NK-92 (cell line): ENCODE results near the gene LRGUK.

Experiments used
- DNase-seq: peaks from one replicate; lab custom pipeline; 2025; ENCODE audit not compliant: unreplicated experiment; lab: John Stamatoyannopoulos, UW

LRGUK gene

DNA sequence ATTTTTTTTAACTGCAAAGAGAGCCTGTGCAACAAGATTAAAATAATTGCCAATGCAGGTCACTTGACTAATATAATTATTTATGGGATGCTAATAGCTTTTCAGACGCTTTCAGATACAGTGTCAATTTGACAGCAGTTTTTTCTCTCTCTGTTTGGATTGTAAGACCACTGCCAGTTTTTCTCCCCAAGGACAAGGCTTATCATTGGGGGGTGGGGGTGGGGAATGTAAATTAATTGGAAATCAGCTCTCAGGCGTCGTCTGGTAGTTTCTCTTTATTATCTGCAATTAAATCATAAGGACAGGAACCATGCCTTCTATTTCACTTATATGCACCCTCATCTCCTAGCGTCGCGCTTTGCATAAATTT is 559 bp upstream of the LRGUK start:
- DNase-seq, result no peak

DNA sequence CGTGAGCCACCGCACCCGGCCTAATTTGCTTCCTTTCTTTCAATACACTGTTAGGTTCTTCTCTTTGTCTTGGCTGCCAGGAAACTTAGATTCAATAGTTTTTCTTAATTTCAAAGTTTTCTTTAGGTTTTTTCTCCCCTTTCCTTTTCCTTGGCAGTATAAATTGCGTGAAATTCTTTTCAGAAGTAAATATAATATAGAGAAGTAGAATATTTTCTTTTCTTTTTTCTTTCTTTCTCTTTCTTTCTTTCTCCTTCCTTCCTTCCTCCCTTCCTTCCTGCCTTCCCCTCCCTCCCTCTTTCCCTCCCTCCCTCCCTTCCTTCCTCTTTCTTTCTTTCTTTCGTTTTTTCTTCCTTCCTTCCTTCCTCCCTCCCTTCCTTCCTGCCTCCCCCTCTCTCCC is 1.7 kb downstream of the LRGUK start:
- no peak for DNase-seq

DNA sequence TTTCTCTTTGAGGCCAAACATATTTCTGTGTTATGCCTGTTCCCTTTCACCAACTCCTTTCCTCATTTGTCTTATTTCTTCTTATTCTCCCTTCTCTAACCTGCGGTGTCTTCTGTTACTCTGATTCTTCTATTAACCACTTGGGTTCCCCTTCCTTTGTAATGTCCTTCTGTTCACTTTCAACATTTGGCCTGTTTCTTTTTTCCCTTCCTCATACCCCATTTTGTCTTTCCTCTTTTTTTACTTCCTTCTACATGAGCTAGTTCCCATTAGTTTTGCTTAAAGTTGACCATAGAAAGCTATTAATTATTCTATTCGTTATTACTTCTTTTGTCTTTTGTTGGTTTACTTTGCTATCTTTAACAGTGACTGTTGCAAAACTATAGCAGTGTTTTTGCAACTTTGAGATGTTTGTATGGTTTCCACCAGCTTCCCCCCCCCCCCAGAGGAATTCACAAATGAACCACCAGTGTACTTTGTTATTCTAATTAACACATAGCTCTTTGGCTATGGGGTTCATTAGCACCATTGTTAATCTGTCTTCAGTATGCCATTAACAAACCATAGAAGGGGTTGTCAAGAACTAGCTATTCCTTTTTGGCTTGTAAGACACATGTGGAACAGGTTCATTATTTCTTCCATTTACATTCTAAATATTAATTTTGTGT is 2.9 kb downstream of the LRGUK start:
- DNase-seq, result no peak

DNA sequence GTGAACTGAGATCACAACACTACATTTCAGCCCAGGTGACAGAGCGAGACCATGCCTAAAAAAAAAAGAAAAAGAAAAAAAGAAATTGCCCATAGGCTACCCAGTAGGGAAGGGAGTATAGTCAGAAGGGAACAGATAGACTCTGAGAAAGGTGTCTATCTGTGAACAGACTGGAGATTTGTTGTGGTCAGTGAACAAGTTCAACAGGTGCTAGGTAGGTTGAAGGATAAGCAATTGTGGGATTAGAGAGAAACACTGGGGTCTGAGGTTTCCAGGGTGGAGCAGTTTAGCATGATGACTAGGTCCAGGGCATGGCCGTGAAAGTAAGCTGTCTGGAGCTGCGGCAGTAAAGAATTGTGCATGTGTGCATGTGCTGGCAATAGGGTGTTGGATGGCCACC is 6.9 kb downstream of the LRGUK start:
- DNase-seq, result no peak

DNA sequence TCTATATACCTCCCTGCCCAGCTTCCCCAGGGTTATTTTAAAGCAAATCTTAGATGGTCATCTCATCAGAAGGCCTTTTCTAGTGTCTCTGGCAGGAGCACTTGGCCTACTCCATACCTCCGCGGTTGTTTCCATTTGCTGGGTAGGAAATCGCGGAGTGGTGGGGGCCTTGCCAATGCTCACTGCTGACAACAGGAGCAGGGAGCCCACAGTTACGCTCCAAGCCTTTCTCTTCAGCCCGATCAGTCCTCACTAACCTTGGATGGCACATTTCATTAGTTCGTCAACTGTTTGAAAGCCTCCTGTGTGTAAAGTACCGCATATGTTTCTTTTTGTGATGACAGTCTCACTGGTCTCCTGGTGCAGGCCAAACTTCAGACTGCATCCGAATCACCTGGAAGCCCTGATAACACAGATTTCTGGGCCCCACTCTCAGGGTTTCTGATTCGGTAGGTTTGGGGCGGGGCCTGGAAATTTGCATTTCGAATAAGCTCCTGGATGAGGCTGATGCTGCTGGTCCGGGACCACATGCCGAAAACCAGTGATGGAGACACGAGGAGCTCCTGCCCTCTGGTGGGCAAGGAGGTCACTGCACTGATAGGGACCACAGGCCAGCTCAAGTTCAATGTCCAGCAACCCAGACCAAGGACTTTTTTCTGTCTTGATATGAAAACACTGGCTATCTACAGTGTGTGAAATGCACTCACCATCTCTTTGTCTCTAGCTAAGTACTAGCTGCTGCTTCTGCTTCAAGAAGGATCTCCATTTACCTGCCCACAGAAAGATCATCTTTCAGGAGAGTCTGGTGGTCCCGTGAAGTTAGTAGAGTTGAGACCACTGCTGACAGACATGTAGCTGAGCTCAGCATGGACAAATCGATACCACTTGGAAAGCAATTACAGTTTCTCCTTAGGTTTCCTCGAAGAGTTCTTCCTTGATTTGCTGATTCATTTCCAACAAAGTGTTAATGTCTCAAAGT is 14.0 kb downstream of the LRGUK start:
- no peak for DNase-seq

DNA sequence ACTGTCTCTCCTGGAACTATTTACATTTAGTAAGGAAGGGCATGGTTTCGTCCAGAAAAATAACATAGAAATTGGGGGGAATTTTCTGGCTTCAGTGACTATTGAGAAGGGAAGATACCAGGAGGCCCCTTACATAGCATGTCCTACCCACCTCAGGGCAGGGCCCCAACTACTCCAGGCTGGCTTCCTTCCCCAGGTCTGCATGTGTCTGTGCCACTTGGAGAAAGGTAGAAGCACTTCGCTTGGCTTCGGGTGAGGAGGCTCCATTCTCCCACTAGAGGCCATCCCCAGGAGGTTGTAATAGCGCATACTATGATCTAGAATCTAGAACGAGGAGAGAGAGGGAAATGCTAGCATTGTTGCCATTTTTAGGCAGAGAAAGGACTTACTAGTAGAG is 14.7 kb downstream of the LRGUK start:
- no peak for DNase-seq

DNA sequence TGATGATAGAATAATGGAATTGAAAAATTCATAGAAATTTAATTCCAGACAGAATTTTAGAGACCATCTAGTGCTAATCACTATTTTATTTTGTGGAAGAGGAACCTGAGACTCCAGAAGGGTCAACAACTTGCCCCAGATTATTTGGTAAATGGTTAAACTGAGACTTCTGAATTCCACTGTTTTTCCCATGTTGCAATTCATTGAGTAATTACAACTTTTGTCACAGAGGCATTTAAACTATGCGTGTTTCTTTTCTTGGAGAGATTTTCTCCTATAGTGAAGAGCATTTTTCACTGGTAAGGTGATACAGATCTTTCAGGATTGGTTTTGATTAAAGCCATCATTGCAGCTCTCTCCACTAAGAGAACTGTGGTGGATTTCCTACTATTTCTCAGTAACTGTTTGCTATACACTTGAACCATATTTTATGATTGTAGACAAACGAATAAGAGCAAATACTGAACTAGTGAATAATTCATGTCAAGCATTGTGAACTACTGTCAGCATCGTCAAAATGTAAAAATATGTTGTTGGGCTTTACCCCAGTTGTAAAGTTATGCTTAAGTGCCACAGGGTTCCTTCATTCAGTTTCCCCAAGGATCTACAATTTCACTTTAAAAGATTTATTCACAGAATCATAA is 26.5 kb downstream of the LRGUK start:
- no peak for DNase-seq

DNA sequence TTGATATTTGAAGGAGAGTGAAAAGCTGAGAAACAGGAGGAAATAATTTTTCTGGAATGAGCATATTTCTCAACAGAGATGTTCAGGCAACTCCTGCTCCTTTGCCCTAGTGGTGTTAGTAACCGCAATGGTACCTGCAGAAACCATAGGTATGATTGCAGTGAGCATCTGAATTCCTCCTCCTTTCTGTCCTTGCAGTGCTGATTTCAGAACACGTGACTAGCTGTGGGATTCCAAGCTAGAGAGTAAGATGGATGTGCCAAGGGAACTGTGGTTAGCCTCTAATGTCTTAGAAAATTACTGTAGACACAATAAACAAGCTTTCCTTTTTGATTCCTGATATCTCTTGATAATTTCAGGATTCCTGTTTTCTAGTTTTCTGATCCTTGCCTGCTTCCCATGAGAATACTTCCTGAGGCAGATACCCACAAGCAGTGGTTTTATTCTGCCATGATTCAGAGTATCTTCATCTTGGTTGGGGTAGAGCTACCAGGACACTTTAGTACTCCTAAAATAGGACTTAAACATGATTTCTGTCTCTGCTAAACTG is 27.5 kb downstream of the LRGUK start:
- no peak for DNase-seq

DNA sequence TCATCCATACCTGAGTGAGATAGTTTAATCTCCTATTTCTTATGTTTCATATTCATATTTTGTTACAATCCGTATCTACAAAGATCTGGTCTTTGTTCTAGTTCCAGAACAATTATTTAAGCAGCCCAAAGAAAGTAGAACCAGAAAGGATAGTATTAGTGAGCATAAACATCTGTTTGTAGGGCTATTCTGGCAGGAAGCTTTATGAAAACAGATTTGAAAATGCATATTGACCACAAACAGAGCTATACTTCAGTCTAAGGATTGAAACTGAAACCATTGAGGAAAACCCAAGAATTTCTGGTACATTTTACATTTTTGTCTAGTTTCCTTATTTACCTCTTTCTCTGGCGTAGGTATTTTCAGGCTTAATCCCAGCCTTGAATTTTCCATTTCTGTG is 28.1 kb downstream of the LRGUK start:
- no peak for DNase-seq

DNA sequence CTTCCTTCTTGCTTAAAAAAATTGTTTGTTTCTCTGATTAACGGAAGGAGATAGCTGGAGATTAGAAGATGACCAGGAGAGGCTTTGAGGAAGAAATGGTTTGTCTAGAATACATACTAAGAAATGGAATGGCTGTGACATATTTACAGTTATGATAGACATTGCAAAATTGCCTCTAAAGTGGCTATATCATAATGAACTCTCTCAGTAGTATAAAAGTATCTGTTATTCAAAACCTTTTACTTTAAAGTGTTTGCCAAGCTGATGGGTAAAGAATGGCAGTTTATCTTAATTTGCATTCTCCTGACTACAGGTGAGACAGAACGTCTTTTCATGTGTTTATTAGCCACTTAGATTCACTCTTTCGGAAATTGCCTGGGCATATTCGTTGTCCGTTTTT is 28.7 kb downstream of the LRGUK start:
- DNase-seq, result no peak

DNA sequence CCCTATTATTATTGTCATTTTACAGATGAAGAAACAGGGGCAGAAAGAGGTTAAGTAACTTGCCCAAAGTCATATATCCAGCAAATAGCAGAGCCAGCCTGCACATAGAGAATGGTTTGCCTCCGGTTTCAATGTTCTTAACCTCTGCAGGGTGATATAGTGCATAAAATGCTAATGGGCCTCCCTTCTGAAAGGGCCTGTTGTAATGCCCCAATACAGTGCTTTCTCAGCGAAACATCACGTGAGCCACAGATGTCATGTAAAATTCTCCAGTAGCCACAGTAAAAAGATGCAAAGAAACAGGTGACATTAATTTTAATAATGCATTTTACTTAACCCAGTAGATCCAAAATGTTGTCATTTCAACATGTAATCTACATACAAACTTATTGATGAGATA is 38.1 kb downstream of the LRGUK start:
- DNase-seq, result no peak

DNA sequence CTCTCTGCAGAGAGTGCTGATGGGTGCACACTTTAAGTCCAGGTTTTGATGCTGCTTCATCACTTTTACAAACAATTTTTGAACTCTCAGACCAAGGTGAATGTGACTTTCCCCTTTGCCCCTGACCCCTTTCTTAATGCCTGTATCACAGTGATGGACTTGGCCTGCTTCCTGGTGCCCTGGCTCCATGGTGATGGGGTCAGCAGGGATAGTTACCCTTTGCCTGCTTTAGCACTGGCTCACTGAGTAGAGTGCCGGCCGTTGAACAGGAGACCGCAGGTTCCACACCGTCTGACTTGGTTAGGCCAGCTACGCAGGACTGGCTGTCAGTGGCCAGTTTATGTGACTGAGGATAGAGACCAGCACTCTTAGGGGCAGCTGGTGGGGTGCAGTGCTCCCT is 40.1 kb downstream of the LRGUK start:
- DNase-seq, result no peak

DNA sequence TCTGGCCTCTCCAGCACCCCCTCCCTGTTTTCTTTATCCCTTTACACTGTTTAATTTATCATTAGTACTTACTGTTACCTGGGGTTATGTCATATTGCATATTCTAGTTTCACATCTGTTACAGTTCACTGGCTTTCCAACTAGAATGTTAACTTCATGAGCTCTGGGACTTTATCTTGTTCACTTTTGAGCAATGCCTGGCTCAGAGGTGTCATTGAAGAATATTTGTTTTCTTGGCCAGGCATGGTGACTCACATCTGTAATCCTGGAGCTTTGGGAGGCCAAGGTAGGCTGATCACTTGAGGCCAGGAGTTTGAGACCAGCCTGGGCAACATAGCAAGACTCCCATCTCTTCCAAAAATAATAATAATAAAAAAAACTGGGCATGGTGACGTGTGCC is 40.7 kb downstream of the LRGUK start:
- DNase-seq, result no peak

DNA sequence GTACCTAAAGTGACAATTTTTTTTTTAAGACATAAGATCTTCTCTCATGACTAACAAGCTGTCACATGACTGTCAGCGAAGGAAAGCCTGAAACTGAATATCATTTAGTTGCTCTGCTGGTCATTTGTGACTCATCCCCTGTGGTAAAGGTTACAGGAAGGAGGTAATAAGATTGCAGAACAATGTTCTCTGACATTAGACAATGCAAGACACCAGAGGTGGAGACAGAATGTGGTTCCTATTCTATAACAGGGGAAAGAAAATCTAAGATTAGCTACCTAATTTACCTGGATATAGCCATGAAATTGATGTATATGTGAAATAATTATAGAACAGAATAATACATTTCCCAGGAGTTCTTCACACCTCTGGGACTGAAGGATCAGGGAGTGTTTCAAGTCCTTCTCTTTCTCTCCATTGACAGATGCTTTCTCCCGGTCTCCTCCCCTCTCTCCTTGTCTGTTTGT is 47.7 kb downstream of the LRGUK start:
- no peak for DNase-seq

DNA sequence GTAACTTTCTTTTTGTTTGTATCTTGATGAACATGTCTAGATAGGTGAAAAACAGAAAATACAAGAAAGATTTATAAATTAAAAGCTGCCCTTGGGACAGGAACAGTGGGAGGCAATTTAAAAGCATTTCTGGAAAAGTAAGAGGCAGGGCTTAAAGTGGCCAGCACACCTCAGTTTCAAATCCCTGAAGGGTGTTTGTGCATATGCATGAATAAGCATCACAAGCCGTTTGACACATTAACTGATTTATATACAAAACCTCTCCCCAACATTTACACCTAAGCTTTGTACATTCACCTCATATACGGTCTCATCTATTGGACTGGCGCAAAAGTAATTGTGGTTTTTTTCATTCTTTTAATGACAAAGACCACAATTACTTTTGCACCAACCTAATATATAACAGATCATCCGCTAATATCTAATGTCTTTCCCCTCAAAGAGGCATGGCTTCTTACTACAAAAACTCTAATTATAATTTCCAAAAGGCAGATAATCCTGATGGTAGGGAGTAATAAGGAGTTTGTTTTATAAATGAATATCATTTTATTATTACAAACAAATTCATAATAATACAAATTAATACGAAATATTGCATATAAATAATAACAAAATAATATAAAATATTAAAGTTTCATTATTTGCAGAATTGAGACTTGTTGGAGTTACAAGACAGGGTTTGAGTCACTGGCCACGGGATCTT is 48.3 kb downstream of the LRGUK start:
- DNase-seq, result no peak

DNA sequence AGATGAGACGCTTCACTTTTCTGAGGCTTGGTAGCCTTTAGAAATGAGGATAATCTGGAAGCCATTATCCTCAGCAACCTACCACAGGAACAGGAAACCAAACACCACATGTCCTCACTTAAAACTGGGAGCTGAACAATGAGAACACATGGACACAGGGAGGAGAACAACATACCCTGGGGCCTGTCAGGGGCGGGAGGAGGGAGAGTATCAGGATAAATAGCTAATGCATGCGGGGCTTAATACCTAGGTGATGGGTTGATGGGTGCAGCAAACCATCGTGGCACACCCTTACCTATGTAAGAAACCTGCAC is 48.9 kb downstream of the LRGUK start:
- DNase-seq, result no peak

DNA sequence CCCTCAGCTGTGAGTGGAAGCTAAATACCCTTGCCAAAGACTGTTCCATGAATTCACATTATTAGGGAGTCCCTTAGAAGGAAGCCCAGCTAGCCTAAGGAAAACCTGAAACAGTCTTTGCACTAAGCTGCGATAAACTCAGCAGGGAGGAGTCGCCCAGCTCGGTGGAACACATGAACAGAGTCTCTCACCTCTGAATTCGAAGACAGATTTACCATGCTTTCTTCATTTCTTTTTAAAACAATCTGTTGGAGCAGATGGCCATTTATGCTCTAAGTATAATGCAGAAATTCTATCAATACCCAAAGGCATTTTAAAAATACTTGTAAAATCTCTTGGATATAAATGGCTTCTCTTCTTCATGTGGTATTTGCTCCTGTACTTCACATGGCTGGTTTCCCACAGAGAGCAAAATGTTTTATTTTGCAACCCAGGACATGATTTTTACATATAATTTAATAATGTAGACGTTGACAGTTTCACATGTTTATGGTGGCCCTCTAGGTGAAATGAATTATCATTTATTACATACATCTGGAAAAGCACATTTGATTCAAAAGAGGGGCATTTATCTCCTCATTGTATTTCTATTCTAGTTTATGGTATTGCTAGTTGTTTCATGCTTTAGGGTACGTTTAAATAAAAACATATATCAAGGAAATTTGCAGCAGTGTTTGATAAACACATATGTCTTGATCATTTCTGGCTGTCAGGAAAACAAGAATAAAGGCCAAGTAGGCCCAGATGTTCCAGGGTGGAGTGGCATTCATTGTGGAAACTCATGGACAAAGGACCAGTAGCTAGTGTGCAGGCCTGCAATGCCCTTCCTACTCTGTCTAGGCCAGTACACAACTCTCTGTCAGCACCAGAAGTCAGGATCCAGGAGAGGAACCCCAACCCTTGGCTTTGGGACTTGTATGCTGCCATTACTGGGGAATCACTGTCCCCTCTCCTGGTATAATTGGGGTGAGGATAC is 52.2 kb downstream of the LRGUK start:
- no peak for DNase-seq

DNA sequence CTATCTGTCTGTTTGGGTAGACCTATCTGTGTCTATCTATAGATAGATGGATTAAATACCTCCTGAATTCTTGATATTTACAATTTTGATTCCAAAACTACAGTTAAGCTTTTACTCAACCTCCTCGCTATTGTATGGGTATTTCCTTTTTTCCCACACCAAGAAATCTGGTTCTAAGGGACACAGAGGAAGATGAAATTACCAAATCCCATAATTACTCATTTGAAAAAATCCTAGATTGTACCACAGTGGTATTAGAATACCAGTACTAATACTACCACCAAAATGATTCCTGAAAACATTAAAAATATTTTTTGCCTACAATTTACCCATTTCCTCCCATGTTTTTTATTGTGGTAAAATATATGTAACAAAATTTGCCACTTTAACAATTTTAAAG is 53.2 kb downstream of the LRGUK start:
- DNase-seq, result no peak

DNA sequence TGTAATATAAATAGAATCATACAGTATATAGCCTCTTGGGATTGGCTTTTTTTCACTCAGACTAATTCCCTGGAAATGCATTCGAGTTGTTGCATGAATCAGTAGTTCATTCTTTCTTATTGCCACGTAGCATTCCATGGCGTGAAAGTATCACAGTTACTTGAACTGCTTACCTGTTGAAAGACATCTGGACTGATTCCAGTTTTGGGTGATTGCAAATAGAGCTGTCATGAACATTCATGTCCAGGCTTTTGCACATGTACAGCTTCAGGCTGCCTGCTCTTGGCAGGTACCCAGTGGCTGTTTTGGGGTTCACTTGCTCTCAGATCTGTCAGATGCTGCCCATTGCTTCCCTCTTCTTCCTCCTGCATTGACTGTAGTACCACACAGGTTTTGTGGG is 54.9 kb downstream of the LRGUK start:
- DNase-seq, result no peak

DNA sequence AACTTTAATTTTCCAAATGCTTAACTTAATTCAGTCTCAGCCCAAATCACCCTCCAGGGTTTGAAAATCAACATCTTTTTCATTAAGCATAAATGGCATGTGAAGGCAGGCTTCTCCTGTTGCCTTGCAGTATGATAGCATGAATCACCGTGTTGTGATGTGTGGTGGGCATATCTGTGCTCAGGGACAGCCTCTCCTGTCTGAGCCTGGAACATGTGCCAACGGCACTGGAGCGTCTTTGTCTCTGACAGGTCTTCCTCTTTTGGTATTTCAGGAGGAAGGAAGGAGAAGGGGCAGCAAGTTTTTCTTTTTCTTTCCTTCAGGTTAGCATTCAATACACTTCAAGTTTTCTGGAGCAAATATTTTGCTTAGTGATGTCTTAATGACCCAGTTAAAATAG is 57.6 kb downstream of the LRGUK start:
- no peak for DNase-seq
